22Rv1 (cell line): ENCODE results near the gene ERBIN.
A peak's percentile ranks its signal among the peaks of the same experiment; 100 is the strongest.

Experiments
- CTCF ChIP-seq: fragments of 450-650 bp; IDR thresholded peaks from 2 replicates; pipeline ENCODE4 v1.5.1; 2017; ENCODE audit warnings: mild to moderate bottlenecking
- ZFX ChIP-seq: fragments of 450-650 bp; IDR thresholded peaks from 2 replicates; pipeline ENCODE4 v1.6.1; 2017; ENCODE audit warnings: antibody characterized with exemption, borderline replicate concordance

GRCh38 chr5:65925601-65926275 lies 637 bp upstream of the ERBIN start:
- TF ChIP-seq CTCF (peak; percentile 80), ZFX (no peak)
